Astrocyte of the spinal cord (primary cell): ENCODE measurements around the gene CREB3.

Experiments used
- DNase-seq: peaks from one replicate; pipeline ENCODE4 v3.0.0; 2011; ENCODE audit warnings: low read depth, low spot score
- H3K4me3 ChIP-seq: 2 replicates; pipeline ENCODE4 v1.5.1; 2011; ENCODE audit warnings: low read depth, mild to moderate bottlenecking, low read length, moderate library complexity
- CTCF ChIP-seq: IDR thresholded peaks from 2 replicates; pipeline ENCODE4 v1.5.1; 2012; ENCODE audit warnings: low read depth, mild to moderate bottlenecking, low read length, inconsistent platforms
- in situ Hi-C: cut with HindIII; loops from 2 replicates; pipeline ENCODE4 v1.10.0; 2017; ENCODE audit warnings: low sequenced_read_pairs

Gene CREB3

GRCh38 chr9:35769763-35770162 is 37.3 kb downstream of the CREB3 start:
- no peak overlapping the region for H3K4me3 ChIP-seq
- DNase-seq: no peak
- in situ Hi-C loops: no loop called here
- no peak for TF ChIP-seq CTCF

- in situ Hi-C loops: no loop called here
- no peak for DNase-seq
- TF ChIP-seq CTCF: no peak
Measured at GRCh38 chr9:35771075-35771433, 38.6 kb downstream of the CREB3 start.

GRCh38 chr9:35771534-35771933 is 39.1 kb downstream of the CREB3 start:
- no peak for DNase-seq
- no peak for TF ChIP-seq CTCF
- in situ Hi-C loops: no loop called here
- no peak overlapping the region for H3K4me3 ChIP-seq

More at GRCh38 chr9:35771075-35771433, 38.6 kb downstream of the CREB3 start:
- H3K4me3 ChIP-seq: no peak overlapping the region

GRCh38 chr9:35771943-35772342 is 39.5 kb downstream of the CREB3 start:
- no peak for TF ChIP-seq CTCF
- DNase-seq: no peak
- in situ Hi-C loops: no loop called here
- no peak overlapping the region for H3K4me3 ChIP-seq

GRCh38 chr9:35774907-35775635 is 42.6 kb downstream of the CREB3 start:
- TF ChIP-seq CTCF: no peak
- in situ Hi-C loops: no loop called here
- DNase-seq: no peak
- H3K4me3 ChIP-seq: no peak overlapping the region

GRCh38 chr9:35776018-35776417 is 43.6 kb downstream of the CREB3 start:
- DNase-seq: no peak
- TF ChIP-seq CTCF: no peak
- no peak overlapping the region for H3K4me3 ChIP-seq
- in situ Hi-C loops: no loop called here
